Epithelial cell of proximal tubule (primary cell): ENCODE measurements around the gene NRROS. TPM values are rescaled to one million over a fixed set of nuclear protein-coding genes. Genes with fewer than 3 reads are reported as not detected.

Experiments
- DNase-seq: peaks from one replicate; pipeline ENCODE4 v3.0.0-alpha.2; 2011; ENCODE audit warnings: low read depth
- H3K4me3 ChIP-seq: 2 replicates; pipeline ENCODE4 v1.5.1; 2011; ENCODE audit warnings: low read depth, mild to moderate bottlenecking, low read length
- total RNA-seq: library from RNA; depleted of rRNA; stranded (reverse); fragments of >200 nt; gene quantifications from 2 replicates; pipeline ENCODE4 v1.2.3, GENCODE V29; 2015
- TF ChIP-seq, protein P1 (sequence below): conservative IDR thresholded peaks from 2 replicates; pipeline ENCODE4 v1.5.1; 2012; ENCODE audit warnings: low read depth, mild to moderate bottlenecking, low read length

Gene NRROS
- total RNA-seq, 1 donor from 2014 or later = 0.35 TPM

DNA sequence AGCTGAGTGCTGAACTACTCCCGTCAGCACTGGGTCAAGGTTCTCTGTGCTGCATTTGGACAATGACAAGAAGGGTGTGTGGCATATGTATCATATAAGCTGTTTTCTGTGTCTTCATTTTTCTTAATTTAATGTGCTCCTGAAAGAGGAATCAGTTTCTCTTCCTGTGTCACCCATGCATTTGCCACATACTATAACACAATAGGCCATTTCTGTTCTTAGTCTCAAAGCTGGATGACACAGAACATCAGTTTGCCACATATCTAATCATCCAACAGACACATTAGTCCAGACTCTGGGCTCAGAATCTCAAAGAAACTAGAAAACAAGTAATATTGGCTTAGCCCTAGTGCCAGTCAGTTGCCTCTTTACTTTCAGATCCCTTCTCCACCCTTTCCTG is 38.4 kb downstream of the NRROS start:
- H3K4me3 ChIP-seq = no peak overlapping the region
- TF ChIP-seq, protein P1, sequence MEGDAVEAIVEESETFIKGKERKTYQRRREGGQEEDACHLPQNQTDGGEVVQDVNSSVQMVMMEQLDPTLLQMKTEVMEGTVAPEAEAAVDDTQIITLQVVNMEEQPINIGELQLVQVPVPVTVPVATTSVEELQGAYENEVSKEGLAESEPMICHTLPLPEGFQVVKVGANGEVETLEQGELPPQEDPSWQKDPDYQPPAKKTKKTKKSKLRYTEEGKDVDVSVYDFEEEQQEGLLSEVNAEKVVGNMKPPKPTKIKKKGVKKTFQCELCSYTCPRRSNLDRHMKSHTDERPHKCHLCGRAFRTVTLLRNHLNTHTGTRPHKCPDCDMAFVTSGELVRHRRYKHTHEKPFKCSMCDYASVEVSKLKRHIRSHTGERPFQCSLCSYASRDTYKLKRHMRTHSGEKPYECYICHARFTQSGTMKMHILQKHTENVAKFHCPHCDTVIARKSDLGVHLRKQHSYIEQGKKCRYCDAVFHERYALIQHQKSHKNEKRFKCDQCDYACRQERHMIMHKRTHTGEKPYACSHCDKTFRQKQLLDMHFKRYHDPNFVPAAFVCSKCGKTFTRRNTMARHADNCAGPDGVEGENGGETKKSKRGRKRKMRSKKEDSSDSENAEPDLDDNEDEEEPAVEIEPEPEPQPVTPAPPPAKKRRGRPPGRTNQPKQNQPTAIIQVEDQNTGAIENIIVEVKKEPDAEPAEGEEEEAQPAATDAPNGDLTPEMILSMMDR = no peak
- no peak for DNase-seq

DNA sequence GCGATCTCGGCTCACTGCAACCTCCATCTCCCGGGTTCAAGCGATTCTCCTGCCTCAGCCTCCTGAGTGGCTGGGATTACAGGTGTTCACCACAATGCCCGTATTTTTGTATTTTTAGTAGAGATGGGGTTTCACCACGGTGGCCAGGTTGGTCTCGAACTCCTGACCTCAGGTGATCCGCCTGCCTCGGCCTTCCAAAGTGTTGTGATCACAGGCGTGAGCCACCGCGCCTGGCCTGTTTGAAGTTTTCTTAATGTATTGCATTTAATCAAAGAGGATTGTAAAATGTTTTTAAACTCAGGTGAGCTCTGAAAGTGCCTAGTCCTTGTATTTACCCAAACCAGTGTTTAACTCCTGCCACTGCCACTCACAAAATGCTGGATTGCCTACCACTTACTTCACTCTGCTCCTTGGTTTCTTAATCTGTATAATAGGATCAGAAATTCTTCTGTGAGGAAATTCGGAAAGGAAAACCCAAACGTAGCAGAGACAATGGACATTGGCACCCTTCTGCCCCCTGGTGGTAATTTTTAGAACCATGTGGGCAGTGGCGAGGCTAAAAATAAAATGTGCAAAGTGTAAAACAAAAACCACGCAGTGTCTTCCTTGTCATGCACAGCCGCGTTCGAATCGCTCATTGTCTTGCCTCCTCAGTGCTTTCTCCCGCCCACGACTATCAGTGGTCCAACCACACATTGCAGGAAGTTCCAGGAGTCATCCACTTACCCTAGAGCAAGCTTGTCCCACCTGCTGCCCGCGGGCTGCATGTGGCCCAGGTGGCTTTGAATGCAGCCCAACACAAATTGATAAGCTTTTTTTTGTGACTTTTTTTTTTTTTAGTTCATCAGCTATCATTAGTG is 45.3 kb downstream of the NRROS start:
- no peak overlapping the region for H3K4me3 ChIP-seq
- TF ChIP-seq, protein P1 = peak; percentile 86
- DNase-seq = no peak

DNA sequence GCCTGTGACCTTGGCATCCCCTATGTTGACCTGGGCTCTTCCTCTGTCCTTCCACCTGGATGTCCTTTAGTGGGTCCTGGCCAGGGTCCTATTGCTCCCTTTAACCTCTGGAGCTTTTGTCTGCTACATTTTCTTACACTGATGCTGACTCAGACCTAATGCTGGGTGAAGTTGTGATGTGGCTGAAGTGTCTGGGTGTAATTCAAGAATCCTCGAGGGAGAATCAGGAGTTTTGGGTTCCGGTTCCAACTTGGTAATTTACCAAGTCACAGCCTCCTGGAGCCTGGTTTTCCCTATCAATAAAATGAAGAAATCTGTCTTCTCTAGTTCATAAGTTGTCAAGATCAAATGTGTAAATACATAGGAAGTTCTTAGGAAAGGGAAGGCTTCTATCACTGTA is 46.9 kb downstream of the NRROS start:
- H3K4me3 ChIP-seq = no peak overlapping the region
- TF ChIP-seq, protein P1 = no peak
- DNase-seq = no peak

DNA sequence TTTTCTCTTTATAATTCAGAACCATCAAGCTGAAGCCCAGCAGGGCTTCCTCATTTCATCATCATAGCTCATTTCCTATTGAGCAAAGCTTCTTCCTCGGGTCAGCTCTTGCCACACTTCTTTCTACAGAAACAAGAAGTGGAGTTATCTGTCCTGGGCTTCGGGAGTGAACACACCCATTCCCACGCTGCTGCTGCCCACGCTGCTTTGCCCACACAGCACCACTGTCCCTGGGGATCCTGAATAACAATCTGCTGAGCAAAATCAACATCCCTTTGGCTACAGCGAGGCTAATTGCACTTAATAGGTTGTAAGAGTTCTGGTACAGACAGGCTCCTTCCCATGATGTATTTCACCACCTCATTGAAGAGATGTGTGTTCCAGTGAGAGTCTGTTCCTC is 48.9 kb downstream of the NRROS start:
- TF ChIP-seq, protein P1 = no peak
- H3K4me3 ChIP-seq = no peak overlapping the region
- no peak for DNase-seq

DNA sequence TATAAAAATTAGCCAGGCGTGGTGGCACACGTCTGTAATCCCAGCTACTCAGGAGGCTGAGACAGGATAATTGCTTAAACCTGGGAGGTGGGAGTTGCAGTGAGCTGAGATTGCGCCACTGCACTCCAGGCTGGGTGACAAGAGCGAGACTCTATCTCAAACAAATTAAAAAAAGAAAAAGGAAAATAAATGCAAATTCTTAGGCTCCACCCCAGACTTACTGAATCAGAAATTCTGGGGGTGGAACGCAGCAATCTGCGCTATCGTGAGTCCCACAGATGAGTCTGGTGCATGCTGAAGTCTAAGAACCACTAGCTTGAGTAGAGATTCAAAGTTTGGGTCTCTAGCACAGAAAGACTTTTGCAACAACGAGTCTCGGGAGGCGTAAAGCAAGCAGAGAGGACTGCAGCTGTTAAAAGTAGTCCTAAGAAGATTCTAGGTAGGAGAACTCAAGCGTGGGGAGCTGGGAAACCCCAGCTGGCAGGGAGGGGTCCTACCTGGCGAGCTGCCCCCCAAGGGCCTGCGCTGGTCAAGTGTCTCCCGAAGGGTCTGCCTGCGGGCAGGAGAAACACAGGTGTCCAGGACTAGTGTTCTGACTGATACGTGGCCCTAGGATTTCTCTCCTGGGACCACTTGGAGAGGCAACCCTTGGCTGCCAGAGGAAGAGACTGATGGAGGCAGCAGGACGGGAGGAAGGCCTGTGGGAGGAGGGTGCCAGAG is 50.6 kb downstream of the NRROS start:
- TF ChIP-seq, protein P1 = no peak
- no peak for DNase-seq
- H3K4me3 ChIP-seq = no peak overlapping the region

DNA sequence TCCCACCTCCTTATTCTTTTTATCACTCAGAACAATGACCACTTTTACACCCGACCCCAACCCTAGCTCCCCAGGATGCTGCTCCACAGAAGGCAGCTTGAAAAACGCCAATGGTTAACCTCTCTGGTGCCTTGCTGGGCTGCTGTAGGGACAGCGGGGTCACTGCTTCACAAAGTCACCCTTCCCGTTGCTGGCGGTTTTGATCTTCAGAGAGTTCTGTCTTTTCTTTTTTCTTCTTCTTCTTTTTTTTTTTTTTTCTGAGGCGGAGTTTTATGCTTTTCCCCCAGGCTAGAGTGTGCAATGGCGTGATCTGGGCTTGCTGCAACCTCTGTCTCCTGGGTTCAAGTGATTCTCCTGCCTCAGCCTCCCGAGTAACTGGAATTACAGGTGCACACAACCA is 51.9 kb downstream of the NRROS start:
- no peak for DNase-seq
- TF ChIP-seq, protein P1 = no peak
- no peak overlapping the region for H3K4me3 ChIP-seq
